ENCODE results near the gene LRCH4.
A peak's percentile ranks its signal among the peaks of the same experiment; 100 is the strongest.

Gene LRCH4, protein sequence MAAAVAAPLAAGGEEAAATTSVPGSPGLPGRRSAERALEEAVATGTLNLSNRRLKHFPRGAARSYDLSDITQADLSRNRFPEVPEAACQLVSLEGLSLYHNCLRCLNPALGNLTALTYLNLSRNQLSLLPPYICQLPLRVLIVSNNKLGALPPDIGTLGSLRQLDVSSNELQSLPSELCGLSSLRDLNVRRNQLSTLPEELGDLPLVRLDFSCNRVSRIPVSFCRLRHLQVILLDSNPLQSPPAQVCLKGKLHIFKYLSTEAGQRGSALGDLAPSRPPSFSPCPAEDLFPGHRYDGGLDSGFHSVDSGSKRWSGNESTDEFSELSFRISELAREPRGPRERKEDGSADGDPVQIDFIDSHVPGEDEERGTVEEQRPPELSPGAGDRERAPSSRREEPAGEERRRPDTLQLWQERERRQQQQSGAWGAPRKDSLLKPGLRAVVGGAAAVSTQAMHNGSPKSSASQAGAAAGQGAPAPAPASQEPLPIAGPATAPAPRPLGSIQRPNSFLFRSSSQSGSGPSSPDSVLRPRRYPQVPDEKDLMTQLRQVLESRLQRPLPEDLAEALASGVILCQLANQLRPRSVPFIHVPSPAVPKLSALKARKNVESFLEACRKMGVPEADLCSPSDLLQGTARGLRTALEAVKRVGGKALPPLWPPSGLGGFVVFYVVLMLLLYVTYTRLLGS

DNA sequence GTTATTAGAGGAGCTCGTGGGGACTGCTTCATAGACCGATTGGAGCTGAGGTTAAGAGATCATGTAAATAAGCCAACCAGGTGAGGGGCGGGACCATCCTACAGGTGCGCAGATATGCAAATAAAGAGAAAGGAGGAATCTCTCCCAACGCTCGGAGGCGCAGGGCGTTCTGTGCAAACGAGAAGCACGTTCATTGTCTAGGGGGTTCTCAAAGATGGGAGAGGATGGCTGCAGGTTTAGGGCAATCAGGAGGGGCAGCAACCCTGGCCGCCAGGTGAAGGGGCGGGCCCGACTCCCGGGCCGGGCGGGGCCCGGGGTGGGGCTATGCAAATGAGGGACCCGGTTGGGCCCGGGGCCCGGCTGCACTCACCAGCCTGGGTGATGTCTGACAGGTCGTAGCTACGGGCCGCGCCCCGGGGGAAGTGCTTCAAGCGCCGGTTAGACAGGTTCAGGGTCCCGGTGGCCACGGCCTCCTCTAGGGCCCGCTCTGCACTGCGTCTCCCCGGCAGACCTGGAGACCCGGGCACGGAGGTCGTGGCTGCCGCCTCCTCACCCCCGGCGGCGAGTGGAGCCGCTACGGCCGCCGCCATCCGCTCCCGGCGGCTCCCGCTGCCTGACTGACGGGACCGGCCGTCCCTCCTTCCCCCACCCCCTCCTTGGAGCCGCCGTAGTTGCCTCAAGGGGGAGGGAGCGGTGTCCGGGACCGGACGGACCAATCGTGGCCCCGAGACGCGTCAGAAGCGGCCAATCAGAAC, at the start of gene LRCH4:
LRCH4 (minus strand) TSS at position 619 of the 755 bp plus-strand sequence; CDS start at position 590, 29 bp downstream.
- peak; percentile 39 for DNase-seq

DNA sequence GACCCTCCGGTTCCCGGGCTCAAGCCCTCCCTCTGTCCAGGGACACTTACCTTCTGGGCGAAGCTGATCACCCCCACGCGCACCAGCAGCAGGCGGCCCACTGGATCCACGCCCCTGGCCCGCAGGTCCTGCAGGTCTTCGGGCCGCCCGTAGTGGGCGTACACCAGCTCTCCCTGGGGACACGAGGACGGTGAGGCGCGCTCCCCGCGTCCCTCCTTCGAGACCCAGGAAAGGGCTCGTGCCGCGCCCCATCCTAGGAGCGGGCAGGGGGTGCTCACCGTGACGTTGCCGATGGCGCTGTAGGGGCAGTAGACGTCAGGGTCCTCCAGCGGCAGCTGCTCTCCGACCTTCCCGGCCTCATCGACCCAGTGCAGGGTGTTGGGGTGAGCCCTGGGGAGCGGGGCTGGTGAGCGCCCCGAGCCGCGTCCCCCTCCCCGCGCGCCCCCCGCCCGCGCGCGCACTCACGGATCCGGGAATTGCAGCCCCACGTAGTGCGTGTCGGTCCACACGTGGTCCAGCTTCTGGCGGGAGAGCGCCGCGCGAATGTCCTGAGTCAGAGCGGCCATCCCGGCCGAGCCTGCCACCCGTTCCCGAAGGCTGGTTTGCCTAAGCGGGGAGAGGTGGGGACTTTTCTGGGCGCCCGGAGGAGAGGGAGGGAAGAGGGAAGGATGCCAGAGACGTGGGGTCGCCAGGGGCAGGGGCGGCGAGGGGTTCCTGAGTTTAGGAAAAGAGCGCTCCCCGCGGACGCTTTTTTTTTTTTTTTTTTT, 47.2 kb upstream of the LRCH4 start:
- DNase-seq = peak; percentile 57

DNA sequence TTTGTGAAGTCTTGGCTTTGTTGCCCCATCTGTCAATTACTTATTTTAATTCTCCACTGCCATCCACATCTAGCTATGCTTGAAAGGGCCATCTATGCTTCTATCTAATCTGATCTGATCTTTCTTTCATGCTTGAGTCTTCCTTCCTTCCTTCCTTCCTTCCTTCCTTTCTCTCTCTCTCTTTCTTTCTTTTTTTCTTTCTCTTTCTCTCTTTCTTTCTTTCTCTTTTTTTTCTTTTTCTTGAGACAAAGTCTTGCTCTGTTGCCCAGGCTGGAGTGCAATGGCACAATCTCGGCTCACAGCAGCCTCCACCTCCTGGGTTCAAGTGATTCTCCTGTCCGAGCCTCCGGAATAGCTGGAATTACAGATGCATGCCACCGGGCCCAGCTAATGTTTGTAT, 44.1 kb upstream of the LRCH4 start:
- no peak for DNase-seq

DNA sequence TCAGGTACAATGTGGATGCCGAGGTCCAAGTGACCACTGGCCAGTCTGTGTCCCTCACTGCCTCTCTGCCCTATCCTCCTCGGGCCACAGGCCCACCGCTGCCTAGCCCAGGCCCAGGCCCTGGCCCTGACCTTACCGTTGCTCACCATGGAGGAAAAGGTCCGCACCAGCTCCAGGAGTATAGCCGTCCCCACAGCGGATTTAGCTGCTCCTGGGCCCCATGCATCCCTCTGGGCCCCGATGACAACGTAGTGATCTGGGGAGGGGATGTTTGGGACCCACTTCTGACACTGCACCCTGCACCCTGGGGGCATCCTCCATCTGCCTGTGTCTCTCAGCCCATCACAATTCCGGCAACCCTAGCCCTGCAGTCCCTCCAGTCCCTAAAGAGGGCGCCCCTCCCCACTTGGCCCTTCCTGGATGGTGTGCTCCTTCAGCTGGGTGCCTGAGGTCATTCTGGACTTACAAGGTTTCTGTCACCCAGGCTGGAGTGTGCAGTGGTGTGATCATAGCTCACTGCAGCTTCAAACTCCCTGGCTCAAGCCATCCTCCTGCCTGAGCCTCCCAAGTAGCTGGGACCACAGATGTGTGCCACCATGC, 43.3 kb upstream of the LRCH4 start:
- DNase-seq = peak; percentile 6

DNA sequence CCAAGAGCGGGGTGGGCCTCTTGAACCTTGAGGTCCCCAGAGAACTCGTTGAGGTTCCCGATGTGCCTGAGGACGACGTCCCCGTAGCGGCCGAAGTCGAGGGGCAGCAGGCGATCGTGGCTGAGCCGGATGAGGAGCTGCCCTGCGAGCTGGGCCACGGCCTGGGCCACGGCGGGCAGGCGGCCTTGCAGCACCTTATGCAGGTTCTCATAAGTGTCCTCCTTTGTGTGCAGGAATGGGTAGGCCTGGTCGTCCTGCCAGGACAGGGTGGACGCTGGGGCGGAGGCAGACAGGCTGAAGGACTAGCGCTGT, 41.3 kb upstream of the LRCH4 start:
- DNase-seq = no peak

DNA sequence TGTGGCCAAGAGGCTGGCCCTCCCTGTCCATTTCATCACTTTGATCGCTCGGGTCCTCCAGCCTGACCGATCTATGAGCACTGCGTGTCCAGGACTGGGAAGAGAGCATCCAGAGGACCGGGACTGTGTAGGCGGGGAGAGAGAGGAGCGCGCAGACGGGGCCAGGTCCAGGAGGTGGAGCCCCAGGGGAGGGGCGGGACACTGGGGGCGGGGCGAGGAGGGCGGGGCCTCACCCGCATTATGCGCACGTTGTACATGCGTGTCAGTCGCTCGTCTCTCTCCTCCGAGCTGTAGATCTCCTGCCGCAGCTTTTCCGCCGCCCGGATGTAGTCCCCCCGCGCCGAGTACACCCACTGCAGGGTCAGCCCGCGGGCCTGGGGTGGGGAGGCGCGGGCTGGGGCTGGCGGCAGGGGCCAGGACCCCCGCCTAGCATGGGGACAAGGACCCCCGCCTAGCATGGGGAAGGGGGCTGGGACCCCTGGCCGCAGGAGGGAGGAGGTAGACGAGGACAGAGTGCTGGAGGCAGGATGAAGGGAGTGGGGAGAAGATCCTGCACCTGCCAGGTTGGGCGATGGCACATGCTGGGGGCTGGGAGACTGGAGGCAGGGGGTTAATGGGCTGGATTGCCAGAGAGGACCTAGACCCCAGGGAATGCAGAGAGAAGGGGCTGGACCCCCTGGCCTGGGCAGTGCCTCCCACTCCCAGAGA, 40.8 kb upstream of the LRCH4 start:
- peak; percentile 90 for DNase-seq

DNA sequence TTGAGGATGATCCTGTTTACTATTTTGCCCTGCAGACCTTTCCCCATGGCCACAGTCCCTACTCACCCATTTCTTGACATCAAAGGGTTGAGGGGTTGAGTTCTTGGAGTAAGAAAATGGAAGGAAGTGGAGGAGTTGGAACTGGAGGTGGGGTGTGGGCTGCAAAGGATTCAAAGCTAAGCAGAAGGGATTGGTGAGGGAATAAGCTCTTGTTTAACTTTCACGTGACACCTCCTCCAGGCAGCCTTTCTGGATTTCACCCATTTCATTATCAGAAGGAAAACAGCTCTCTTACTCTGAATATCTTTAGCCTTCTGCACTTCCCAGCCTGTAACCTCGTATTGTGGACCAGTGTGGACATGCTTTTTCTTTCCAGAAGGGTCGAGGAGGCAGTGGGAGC, 40.1 kb upstream of the LRCH4 start:
- no peak for DNase-seq

DNA sequence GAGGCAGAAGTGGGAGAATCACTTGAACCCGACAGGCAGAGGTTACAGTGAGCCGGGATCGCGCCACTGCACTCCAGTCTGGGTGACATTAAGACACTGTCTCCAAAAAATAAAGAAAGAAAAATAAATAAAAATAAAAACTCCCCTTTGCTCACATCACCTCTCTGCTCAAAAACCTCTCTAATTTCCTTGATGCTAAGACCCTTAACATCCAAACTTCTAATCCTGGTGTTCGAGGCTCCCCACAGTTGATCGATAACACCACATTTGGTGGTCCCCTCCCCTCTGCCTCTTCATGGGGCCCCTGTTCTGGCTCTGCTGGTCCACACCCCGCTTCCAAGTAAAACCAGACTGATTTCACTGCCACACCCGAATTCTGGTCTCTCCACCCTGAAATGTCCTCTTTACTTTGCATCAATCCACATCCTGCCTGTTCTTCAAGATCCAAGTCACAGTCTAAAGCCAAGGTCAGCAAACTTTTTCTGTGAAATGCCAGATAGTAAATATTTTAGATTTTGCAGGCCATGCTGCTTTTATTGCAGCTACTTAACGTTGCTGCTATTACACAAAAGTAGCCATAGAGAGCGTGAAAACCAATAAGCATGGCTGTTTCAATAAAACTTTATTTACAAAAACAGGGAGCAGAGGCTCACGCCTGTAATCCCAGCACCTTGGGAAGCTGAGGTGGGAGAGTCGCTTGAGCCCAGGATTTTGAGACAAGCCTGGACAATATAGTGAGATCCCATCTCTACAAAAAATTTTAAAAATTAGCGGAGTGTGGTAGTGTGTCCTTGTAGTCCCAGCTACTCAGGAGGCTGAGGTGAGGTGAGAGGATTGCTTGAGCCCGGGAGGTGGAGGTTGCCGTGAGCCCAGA, 38.3 kb upstream of the LRCH4 start:
- DNase-seq = no peak

DNA sequence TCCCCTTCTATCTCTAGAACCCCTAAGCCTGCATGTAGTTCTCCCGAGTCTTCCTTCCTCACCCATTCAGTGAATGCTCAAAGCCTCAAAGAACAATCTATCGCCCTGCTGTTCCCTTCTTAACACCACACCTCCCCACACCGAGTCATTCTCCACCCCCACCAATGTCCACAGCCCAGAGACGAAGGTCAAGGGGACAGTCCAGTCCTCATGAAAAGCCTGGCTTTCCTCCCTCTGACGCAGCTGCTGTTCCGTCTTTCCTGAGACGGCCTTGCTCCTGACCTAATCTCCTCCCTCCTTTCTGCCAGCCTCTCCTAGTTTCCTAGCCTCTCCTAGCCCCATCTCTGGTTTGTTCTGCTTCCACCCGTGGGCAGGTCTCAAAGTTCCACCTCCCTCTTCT, 35.6 kb upstream of the LRCH4 start:
- no peak for DNase-seq

DNA sequence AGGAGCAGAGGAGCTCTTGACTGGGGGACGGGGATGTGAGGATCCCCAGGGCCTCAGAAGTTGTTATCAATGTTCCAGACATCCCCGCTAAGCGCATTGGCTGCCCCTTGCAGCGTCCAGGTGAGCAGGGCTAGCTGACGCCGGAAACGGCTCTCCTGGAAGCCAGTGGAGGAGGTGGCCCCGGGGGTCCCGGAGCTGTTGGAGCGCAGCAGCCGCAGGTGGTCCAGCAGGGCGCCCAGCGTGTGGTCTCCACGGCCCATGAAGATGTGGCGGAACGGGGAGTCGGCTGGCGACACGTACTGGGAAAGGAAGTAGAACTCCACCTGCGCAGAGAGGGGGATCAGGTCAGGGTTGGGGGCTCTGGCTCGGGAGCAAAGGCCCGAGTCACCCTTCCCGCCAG, 34.9 kb upstream of the LRCH4 start:
- DNase-seq = no peak

DNA sequence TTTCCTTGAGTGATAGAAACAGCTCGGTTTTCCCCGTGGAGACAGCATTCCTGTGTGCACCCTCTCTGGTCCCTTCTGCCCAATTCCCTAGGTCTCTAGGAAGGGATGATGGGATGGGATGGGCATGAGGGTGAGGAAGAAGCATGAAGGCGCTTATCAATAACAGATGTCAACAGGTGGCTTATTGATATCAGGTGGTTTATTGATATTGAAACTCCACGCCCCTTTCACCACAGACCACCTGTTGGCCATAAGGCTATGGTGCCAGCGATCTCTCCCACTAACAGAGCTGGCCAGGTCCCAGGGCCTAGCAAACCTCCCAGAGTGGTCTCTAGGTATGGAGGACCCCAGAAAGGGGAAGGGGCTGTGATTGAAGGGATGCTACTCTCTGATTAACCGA, 34.3 kb upstream of the LRCH4 start:
- no peak for DNase-seq

DNA sequence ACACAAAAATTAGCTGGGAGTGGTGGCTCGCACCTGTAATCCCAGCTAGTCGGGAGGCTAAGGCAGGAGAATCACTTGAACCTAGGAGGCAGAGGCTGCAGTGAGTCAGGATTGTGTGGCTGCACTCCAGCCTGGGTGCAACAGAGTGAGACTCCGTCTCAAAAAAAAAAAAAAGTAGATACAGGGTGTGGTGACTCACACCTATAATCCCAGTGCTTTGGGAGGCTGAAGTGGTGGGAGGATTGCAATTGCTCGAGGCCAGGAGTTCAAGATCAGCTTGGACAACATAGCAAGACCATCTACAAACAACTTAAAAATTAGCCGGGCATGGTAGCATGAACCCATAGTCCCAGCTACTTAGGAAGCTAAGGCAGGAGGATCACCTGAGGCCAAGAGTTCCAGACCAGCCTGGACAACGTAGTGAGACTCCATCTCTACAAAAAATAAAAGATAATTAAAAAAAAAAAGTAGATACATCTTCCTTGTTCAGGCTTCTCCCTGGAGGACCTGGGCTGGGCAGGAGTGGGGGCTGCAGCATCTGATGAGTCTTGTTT, 28.5 kb upstream of the LRCH4 start:
- DNase-seq = no peak

DNA sequence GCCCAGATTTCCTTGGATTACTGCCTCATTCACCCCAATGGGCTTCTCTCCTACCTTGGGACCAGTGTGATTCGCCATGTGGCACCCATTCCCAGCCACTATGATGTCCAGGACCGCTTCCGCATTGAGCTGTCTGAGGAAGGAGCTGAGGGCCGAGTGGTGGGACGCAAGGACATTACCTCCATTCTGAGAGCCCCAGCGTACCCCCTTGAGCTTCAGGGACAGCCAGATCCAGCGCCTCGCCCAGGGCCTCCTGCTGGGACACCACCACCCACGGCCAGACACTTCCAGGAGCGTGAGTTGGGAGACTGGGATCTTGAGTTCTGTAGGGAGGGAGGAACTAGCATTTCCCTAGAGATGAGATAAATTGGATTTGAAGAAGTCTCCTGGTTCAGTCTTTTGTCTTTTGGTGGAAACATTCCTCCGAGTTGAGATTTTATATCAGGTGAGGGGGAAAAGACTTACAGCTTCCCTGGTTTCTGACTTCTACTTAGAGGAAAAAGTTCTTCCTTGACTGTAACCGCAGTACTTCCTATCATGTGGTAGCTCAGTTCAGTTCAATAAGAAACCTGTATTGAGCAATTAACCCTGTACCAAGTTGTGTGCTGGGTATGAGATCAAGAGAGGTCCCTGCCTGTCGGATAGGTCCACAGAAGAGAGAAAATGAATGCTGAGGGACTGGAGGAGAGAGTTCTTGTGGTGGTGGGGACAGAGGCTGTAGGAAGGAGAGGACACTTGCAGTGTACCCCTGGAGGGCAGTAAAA, 27.7 kb upstream of the LRCH4 start:
- DNase-seq = no peak

DNA sequence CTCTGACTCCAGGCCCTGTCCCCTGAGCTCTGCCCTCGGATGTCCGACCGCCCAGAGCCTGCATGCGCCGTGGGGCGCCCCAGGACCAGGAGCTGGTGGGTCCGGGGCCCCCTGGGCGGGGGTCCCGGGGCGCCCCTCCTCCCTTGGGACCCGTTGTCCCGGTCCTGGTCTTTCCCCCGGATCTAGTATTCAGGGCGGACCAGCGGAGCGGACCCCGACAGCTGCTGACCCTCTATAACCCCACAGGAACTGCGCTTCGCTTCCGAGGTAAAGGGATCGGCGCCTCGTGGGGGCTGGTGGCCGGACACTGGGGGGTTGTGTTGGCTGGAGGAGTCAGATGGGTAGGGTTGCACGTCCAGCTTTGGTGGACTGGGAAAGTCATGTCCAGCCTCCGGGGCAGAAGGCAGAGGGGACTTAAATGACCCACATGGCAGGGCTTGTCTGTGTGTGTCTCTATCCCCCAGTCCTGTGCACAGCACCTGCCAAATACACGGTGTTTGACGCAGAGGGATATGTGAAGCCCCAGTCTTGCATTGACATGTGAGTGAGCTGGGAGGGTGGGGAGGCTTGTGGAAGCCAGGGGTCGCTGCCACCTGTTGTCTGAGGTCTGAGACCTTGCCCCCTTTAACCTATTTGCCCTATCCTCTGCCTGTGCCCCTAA, 26.9 kb upstream of the LRCH4 start:
- no peak for DNase-seq

DNA sequence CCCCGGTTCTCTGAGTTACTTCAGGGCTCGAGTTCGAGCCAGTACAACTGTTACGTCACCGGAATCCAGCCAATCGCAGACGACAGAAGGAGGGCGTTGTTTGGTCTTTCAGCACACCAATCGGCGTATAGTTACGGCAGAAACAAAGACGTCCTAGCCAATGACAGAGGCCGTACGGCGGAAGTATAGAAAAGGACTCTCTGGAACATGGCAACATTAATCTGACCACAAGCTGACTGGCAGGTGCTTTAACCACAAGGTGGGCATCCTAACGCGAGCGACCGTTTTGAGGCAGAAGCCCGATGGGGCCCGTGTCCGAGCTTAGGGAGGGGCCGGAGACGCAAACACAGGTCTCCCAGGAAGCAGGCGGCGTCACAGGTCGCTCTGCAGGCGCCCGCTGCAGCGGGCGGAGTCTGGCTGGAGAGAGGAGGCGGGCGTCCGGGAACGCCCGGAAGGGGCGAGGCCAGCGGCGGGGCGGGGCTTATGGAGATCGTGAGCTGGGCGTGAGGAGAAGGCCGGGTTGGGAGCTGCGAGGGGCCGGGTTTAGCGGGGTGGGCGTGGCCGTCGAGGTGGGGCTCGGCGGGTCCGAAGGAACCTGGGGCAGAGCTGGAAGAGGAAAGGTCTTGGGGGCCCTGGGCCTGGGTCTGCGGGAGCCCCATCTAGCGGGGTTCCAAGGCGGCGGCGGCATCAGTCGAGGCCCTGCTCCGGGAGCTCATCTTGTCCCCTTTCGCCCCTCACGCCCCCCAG, 26.2 kb upstream of the LRCH4 start, which contains the start of gene MOSPD3:
MOSPD3 (plus strand) TSS at position 558 of the 747 bp plus-strand sequence. CDS start 252 bp downstream, outside the sequence.
- DNase-seq = peak; percentile 98

DNA sequence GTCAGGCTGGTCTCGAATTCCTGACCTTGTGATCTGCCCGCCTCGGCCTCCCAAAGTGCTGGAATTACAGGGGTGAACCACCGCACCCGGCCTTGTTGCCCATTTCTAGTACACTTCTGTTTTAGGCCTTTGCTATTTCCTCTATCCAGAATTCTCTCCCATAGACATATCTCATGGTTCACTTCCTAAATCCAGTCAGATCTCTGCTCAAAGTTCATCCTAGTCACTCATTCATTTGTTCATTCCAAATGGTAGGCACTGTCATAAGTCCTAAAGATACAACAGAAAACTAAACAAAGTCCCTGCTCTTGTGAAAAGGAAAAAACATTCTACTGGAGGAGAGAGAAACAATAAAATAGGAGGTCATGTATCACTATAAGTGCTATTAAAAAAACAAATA, 24.0 kb upstream of the LRCH4 start:
- DNase-seq = no peak

DNA sequence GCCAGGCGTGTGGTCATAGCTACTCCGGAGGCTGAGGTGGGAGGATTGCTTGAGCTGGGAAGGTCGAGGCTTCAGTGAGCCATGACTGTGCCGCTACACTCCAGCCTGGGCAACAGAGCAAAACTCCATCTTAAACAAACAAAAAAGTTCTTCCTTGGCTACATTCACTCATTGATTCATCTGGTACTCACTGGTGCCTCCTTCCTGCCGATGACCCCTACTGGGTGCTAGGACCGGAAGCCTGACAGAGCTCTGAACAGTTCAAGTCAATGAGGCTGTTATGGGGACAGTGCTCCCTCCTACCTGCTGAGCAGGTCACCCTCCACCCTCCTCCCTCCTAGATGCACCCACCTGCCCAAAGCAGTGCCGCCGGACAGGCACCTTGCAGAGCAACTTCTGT, 21.2 kb upstream of the LRCH4 start:
- DNase-seq = no peak

DNA sequence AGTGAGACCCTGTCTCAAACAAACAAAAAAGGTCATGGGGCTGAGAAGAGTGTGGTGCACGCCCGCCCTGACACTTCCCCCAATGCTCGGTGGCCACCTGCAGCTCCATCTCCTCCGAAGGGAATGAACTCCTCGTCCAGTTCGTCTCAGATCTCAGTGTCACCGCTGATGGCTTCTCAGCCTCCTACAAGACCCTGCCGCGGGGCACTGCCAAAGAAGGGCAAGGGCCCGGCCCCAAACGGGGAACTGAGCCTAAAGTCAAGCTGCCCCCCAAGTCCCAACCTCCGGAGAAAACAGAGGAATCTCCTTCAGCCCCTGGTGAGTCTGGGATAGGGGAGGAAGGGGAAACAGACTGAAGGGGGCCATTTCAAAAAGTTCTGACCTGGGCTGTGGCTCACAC, 20.4 kb upstream of the LRCH4 start:
- no peak for DNase-seq

All from CD4-positive, alpha-beta T cell treated with Interleukin-4 for 4 hours (primary cell).